HCT116 (cell line): ENCODE results near the gene WWOX. TPM values are rescaled to one million over a fixed set of nuclear protein-coding genes. Genes with fewer than 3 reads are reported as not detected.

ENCODE experiments used
- ATAC-seq: fragments of 200-7000 bp; cut with Tn5 transposase; 2 replicates; pipeline ENCODE4 v1.9.1; 2020; ENCODE audit warnings: mild to moderate bottlenecking, moderate library complexity
- BruUV-seq: library from RNA; stranded (reverse); fragments of 400-500 nt; replicated peaks from 2 replicates; lab custom pipeline; 2021; lab: Mats Ljungman, UMichigan
- CTCF ChIA-PET: fragments of 300-600 bp; sonication (Branson Sonifier 250); formaldehyde crosslinking; loops from one replicate; lab custom pipeline; 2021; ENCODE audit warnings: antibody characterized with exemption; lab: Charles Lee
- POLR2A ChIA-PET: fragments of 300-600, 350-600 bp; sonication (Branson Sonifier 250); formaldehyde crosslinking; loops from one replicate; lab custom pipeline; 2021; ENCODE audit warnings: antibody characterized with exemption; lab: Charles Lee
- RAD21 ChIA-PET, 2 experiments: fragments of 300-600 bp; sonication (Branson Sonifier 250); formaldehyde crosslinking; loops; one replicate each; lab custom pipeline; 2023; ENCODE audit warnings: low total read pairs in 2 of 2; ENCODE audit not compliant: uncharacterized antibody in 2 of 2, unreplicated experiment in 2 of 2, low non-redundant PET in 1 of 2; lab: Charles Lee
- DNase-seq: peaks from one replicate; pipeline ENCODE4 v3.0.0-alpha.2; 2010; ENCODE audit warnings: low read depth, low spot score
- H2AFZ ChIP-seq: fragments of 200-600 bp; shearing (Covaris generic), sonication (generic); 2 replicates; pipeline ENCODE4 v1.6.1; 2017; ENCODE audit warnings: low read depth, mixed run types, mixed read lengths, antibody characterized with exemption, low read length; ENCODE audit not compliant: poor library complexity, severe bottlenecking
- H3K27ac ChIP-seq: 2 replicates; pipeline ENCODE4 v1.5.1; 2012; ENCODE audit warnings: low read depth, low read length
- H3K27me3 ChIP-seq: fragments of 200-600 bp; sonication (generic); 2 replicates; pipeline ENCODE4 v1.6.1; 2016; ENCODE audit warnings: mixed run types, low read length, mixed read lengths; ENCODE audit not compliant: insufficient read depth
- H3K36me3 ChIP-seq, 2 experiments: fragments of 200-500 bp in 1 of 2; fragments of 200-600 bp in 1 of 2; sonication (Bioruptor generic) in 1 of 2; sonication (generic) in 1 of 2; 2 replicates each; pipeline versions ENCODE4 v1.5.1 to v1.6.1; 2014 to 2016; ENCODE audit warnings: low read length in 2 of 2, inconsistent platforms in 1 of 2, mixed read lengths in 1 of 2, mixed run types in 1 of 2; ENCODE audit not compliant: insufficient read depth in 2 of 2, control insufficient read depth in 1 of 2
- H3K4me1 ChIP-seq, 2 experiments: fragments of 200-600 bp in 1 of 2; sonication (generic) in 1 of 2; 2 replicates each; pipeline versions ENCODE4 v1.5.1 to v1.6.1; 2012 to 2017; ENCODE audit warnings: low read length in 2 of 2, inconsistent platforms in 1 of 2, mild to moderate bottlenecking in 1 of 2, mixed read lengths in 1 of 2, mixed run types in 1 of 2, moderate library complexity in 1 of 2; ENCODE audit not compliant: insufficient read depth in 2 of 2, control insufficient read depth in 1 of 2
- H3K4me2 ChIP-seq: fragments of 200-600 bp; sonication (generic); 2 replicates; pipeline ENCODE4 v1.6.1; 2017; ENCODE audit warnings: mixed run types, low read length, mixed read lengths
- H3K4me3 ChIP-seq, 2 experiments: fragments of 200-600 bp in 1 of 2; sonication (generic) in 1 of 2; replicated peaks in 1 of 2; 2 replicates each; pipeline ENCODE4 v1.5.1; 2011 to 2016; ENCODE audit warnings: low read length in 2 of 2, control low read depth in 1 of 2, low read depth in 1 of 2, mild to moderate bottlenecking in 1 of 2, mixed read lengths in 1 of 2, mixed run types in 1 of 2
- H3K79me2 ChIP-seq: fragments of 200-600 bp; sonication (generic); 2 replicates; pipeline ENCODE4 v1.6.1; 2017; ENCODE audit warnings: mild to moderate bottlenecking, mixed run types, low read length, moderate library complexity, mixed read lengths; ENCODE audit not compliant: insufficient read depth
- H3K9ac ChIP-seq: fragments of 200-600 bp; sonication (generic); 2 replicates; pipeline ENCODE4 v1.6.1; 2016; ENCODE audit warnings: low read length, mixed read lengths
- H3K9me2 ChIP-seq: fragments of 200-600 bp; sonication (generic), shearing (Covaris generic); 2 replicates; pipeline ENCODE4 v1.6.1; 2017; ENCODE audit warnings: mixed run types, mild to moderate bottlenecking, moderate library complexity; ENCODE audit not compliant: insufficient read depth
- H3K9me3 ChIP-seq, 2 experiments: fragments of 200-500 bp in 1 of 2; fragments of 200-600 bp in 1 of 2; sonication (Bioruptor generic) in 1 of 2; sonication (generic) in 1 of 2; 2 replicates each; pipeline ENCODE4 v1.6.1; 2014 to 2017; ENCODE audit warnings: low read length in 2 of 2, mixed read lengths in 2 of 2, inconsistent platforms in 1 of 2, low read depth in 1 of 2, mild to moderate bottlenecking in 1 of 2, mixed run types in 1 of 2, moderate library complexity in 1 of 2; ENCODE audit not compliant: control insufficient read depth in 1 of 2, insufficient read depth in 1 of 2
- H4K20me1 ChIP-seq: fragments of 200-600 bp; sonication (generic), shearing (Covaris generic); 2 replicates; pipeline ENCODE4 v1.6.1; 2017; ENCODE audit warnings: mixed run types, mild to moderate bottlenecking, moderate library complexity; ENCODE audit not compliant: insufficient read depth
- CTCF ChIP-seq, 3 experiments: fragments of 200-600 bp in 1 of 3; sonication (generic) in 1 of 3; IDR thresholded peaks in 2 of 3; conservative IDR thresholded peaks in 1 of 3; 2 replicates each; pipeline ENCODE4 v1.5.1; 2012 to 2017; ENCODE audit warnings: low read depth in 2 of 3, low read length in 2 of 3, antibody characterized with exemption in 1 of 3, borderline replicate concordance in 1 of 3, control low read depth in 1 of 3, mild to moderate bottlenecking in 1 of 3, mixed read lengths in 1 of 3, mixed run types in 1 of 3, moderate library complexity in 1 of 3; ENCODE audit not compliant: insufficient read depth in 1 of 3
- EZH2 ChIP-seq: fragments of 200-600 bp; sonication (generic); IDR thresholded peaks from 2 replicates; pipeline ENCODE4 v1.6.1; 2017; ENCODE audit warnings: antibody characterized with exemption, mixed run types
- EZH2phosphoT487 ChIP-seq: fragments of 200-600 bp; IDR thresholded peaks from 2 replicates; pipeline ENCODE4 v1.6.1; 2018; ENCODE audit warnings: antibody characterized with exemption, borderline replicate concordance
- POLR2AphosphoS5 ChIP-seq: IDR thresholded peaks from 2 replicates; pipeline ENCODE4 v1.6.1; 2011; ENCODE audit warnings: mild to moderate bottlenecking, low read depth, low read length, moderate library complexity
- REST ChIP-seq: IDR thresholded peaks from 2 replicates; pipeline ENCODE4 v1.6.1; 2012; ENCODE audit warnings: low read depth
- ZNF274 ChIP-seq: fragments of 200-500 bp; sonication (Bioruptor generic); IDR thresholded peaks from 2 replicates; pipeline ENCODE4 v1.6.1; 2014; ENCODE audit warnings: mild to moderate bottlenecking, low read depth, low read length, inconsistent platforms
- intact Hi-C: fragments of 100-400 bp; cut with micrococcal nuclease; formaldehyde crosslinking; loops from 2 replicates; pipeline ENCODE4 v1.10.0; 2022
- total RNA-seq: library from RNA; stranded (reverse); gene quantifications from one replicate; pipeline ENCODE4 v1.2.1, GENCODE V29; 2021; ENCODE audit not compliant: unreplicated experiment

WWOX gene
- total RNA-seq, 1 experiment from 2014 or later, result 13.7 TPM

- POLR2A ChIA-PET, result no interaction called here
- RAD21 ChIA-PET, result no interaction called here
- BruUV-seq, result no TSS peak
These were observed 190.9 kb downstream of the WWOX start for GRCh38 chr16:78290395-78290794.

More at GRCh38 chr16:78290395-78290794, 190.9 kb downstream of the WWOX start:
- Histone ChIP-seq H3K4me3 (no peak overlapping the region), H2AFZ (no peak overlapping the region), H3K79me2 (no peaks in the 10 kb centered on the region), H3K27me3 (no peaks in the 10 kb centered on the region), H3K36me3 (no peaks in the 10 kb centered on the region), H3K9me2 (no peaks in the 10 kb centered on the region), H3K4me1 (no peaks in the 10 kb centered on the region), H3K9me3 (no peaks in the 10 kb centered on the region), H3K27ac (no peak overlapping the region), H3K9ac (no peak overlapping the region), H3K4me2 (no peak overlapping the region), H4K20me1 (no peaks in the 10 kb centered on the region)
- intact Hi-C loops, result no loop called here
- no peak for DNase-seq
- CTCF ChIA-PET, result no interaction called here
- TF ChIP-seq POLR2AphosphoS5, result no peak
- TF ChIP-seq EZH2, result no peak
- no peak for TF ChIP-seq REST
- no peak for TF ChIP-seq CTCF (IDR thresholded peaks at IDR 0.05 in 2 of 3, conservative IDR thresholded peaks at IDR 0.05 in 1 of 3; ENCODE audit: borderline replicate concordance in 1 of 3, insufficient read depth in 1 of 3, low read depth in 2 of 3, low read length in 2 of 3)
- no peak for TF ChIP-seq EZH2phosphoT487
- TF ChIP-seq ZNF274, result no peak
- no peak for ATAC-seq
